ENCODE data around the gene FRMD4A.

- no peak for TF ChIP-seq CTCF (IDR thresholded peaks at IDR 0.05 in 4 of 5, conservative IDR thresholded peaks at IDR 0.05 in 1 of 5)
- no peak for TF ChIP-seq POLR2A (IDR thresholded peaks at IDR 0.05)
These were observed 203.9 kb downstream of the FRMD4A start for GRCh38 chr10:14126697-14127440.
